H1 (cell line): Measurements from ENCODE around the gene ANKRD29.

Experiments
- HDAC6 ChIP-seq: IDR thresholded peaks from one replicate; pipeline ENCODE4 v1.7.1; 2012; ENCODE audit warnings: low read depth, mild to moderate bottlenecking, inconsistent platforms, low read length, moderate library complexity
- RAD21 ChIP-seq, 2 experiments: IDR thresholded peaks in 1 of 2; conservative IDR thresholded peaks in 1 of 2; 2 replicates each; pipeline ENCODE4 v1.6.1; 2011; ENCODE audit warnings: low read depth in 2 of 2, low read length in 2 of 2, improper control_type of control experiment in 1 of 2, inconsistent platforms in 1 of 2, mild to moderate bottlenecking in 1 of 2, moderate library complexity in 1 of 2
- TEAD4 ChIP-seq: IDR thresholded peaks from 2 replicates; pipeline ENCODE4 v1.6.1; 2012; ENCODE audit warnings: low read depth, low read length, inconsistent platforms, mixed read lengths
- TF ChIP-seq, protein P1 (sequence below), 3 experiments: IDR thresholded peaks; 1 replicate in 2 of 3; 2 replicates in 1 of 3; pipeline versions ENCODE4 v1.5.1 to v1.6.1; 2011; ENCODE audit warnings: low read length in 3 of 3, mild to moderate bottlenecking in 3 of 3, inconsistent platforms in 2 of 3, low read depth in 1 of 3, moderate library complexity in 1 of 3; ENCODE audit not compliant: insufficient read depth in 1 of 3; ENCODE audit errors: control extremely low read depth in 1 of 3

DNA sequence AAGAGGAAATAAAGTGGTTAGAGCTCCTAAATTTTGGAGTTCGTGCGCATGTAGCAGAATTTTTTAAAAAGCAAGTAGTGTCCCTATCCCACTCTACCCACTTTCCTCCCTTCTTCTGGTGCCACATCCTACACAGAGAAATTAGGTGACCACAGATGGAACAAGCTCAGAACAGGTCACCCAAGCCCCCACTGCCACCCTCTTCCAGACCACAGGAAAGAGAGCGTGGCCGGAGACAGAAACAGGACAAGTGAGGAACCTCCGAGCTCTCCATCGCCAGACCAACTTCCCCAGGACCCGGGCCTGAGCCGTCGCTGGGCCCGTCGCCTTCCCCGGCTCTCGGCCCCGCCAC lies 76.8 kb downstream of the ANKRD29 start:
- TF ChIP-seq TEAD4 (no peak), HDAC6 (no peak), RAD21 (IDR thresholded peaks at IDR 0.05 in 1 of 2, conservative IDR thresholded peaks at IDR 0.05 in 1 of 2; ENCODE audit: low read depth in 2 of 2, low read length in 2 of 2) (no peak)
- TF ChIP-seq, protein P1, sequence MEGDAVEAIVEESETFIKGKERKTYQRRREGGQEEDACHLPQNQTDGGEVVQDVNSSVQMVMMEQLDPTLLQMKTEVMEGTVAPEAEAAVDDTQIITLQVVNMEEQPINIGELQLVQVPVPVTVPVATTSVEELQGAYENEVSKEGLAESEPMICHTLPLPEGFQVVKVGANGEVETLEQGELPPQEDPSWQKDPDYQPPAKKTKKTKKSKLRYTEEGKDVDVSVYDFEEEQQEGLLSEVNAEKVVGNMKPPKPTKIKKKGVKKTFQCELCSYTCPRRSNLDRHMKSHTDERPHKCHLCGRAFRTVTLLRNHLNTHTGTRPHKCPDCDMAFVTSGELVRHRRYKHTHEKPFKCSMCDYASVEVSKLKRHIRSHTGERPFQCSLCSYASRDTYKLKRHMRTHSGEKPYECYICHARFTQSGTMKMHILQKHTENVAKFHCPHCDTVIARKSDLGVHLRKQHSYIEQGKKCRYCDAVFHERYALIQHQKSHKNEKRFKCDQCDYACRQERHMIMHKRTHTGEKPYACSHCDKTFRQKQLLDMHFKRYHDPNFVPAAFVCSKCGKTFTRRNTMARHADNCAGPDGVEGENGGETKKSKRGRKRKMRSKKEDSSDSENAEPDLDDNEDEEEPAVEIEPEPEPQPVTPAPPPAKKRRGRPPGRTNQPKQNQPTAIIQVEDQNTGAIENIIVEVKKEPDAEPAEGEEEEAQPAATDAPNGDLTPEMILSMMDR (IDR thresholded peaks at IDR 0.05; ENCODE audit: control extremely low read depth in 1 of 3, insufficient read depth in 1 of 3, low read depth in 1 of 3, low read length in 3 of 3), result no peak
